AG09309 (cell line): ENCODE data around the gene NUMBL.

Source experiments
- DNase-seq: peaks from one replicate; pipeline ENCODE4 v3.0.0-alpha.2; 2010; ENCODE audit warnings: low read depth
- H3K4me3 ChIP-seq: 2 replicates; pipeline ENCODE4 v1.5.1; 2011; ENCODE audit warnings: mild to moderate bottlenecking, low read depth, low read length, moderate library complexity; ENCODE audit not compliant: control insufficient read depth
- TF ChIP-seq, protein P1 (sequence below): IDR thresholded peaks from 2 replicates; pipeline ENCODE4 v1.5.1; 2011; ENCODE audit warnings: mild to moderate bottlenecking, low read depth, low read length, inconsistent platforms; ENCODE audit not compliant: insufficient read depth, control insufficient read depth; ENCODE audit errors: missing control alignments

Gene NUMBL

DNA sequence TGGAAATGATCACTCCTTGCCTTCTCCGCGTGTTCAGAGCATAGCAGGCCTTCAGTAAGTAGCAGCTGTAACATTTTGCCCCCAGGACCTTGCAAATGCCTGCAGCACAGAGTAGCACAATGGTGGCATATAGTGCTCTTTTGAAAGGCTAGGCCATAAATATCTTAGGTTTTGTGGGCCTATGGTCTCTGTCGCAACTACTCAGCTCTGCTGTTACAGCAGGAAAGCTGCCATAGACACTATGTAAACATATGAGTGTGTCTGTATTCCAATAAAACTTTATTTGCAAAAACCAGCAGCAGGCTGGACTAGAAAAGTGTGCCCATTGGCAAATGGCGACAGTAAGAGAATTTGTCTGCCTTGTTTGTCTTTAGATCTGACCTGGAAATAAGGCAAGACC, 35.8 kb upstream of the NUMBL start:
- no peak for DNase-seq
- no peak overlapping the region for H3K4me3 ChIP-seq

DNA sequence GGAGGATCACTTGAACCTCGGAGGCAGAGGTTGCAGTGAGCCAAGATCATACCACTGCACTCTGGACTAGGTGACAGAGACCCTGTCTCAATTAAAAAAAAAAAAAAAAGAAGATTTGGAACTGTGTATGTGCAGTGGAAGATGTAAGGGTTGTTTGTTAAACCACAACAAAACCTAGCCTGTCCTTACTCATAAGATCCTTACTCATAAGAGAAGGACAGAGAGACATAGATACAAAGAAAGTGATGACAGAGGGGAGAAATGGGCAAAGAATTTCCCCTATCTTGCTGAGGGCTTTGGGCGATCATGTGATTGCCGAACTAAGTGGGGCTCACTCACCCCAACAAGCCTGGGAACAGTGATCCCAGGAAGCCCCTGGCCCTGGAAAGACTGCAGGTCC, 34.4 kb upstream of the NUMBL start:
- no peak for DNase-seq
- TF ChIP-seq, protein P1, sequence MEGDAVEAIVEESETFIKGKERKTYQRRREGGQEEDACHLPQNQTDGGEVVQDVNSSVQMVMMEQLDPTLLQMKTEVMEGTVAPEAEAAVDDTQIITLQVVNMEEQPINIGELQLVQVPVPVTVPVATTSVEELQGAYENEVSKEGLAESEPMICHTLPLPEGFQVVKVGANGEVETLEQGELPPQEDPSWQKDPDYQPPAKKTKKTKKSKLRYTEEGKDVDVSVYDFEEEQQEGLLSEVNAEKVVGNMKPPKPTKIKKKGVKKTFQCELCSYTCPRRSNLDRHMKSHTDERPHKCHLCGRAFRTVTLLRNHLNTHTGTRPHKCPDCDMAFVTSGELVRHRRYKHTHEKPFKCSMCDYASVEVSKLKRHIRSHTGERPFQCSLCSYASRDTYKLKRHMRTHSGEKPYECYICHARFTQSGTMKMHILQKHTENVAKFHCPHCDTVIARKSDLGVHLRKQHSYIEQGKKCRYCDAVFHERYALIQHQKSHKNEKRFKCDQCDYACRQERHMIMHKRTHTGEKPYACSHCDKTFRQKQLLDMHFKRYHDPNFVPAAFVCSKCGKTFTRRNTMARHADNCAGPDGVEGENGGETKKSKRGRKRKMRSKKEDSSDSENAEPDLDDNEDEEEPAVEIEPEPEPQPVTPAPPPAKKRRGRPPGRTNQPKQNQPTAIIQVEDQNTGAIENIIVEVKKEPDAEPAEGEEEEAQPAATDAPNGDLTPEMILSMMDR, result no peak
- H3K4me3 ChIP-seq, result no peak overlapping the region

More for the DNA sequence above, 35.8 kb upstream of the NUMBL start:
- TF ChIP-seq, protein P1, result no peak

DNA sequence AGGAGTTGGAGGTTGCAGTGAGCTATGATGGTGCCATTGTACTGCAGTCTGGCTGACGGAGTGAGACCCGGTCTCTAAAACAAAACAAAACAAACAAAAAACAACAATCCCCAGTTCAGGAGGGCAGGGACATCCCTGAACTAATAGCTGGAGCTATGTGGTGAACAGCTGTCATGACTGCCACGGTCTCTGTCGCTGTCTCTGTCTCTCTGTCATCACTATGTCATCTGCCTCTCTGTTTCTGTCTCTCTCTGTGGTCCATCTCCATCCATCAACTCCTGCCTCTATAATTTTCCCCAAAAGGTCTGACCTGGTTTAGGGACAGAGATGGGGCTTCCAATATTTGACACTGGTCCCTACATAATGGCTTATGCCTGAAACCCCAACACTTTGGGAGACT, 33.9 kb upstream of the NUMBL start:
- TF ChIP-seq, protein P1, result no peak
- no peak for DNase-seq
- no peak overlapping the region for H3K4me3 ChIP-seq

DNA sequence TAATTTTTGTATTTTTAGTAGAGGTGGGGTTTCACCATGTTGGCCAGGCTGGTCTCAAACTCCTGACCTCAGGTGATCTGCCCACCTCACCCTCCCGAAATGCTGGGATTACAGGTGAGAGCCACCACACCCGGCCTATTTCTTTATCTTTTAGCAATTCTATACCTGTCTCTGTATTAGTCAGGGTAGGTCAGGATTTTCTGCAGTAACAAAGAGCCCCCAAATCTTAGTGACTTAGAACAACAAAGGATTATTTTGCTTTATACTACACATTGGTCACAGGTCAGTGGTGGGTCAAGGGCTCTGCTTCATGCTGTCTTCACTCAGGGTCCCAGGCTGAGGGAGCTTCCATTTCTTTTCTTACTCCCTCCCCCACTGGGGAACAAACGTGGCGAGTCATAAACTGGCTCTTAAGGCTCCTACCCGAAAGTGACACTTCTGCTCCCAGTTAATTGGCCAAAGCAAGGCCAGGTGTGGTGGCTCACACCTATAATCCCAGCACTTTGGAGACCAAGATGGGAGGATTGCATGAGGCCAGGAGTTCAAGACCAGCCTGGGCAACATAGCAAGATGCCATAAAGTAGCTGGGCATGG, 33.3 kb upstream of the NUMBL start:
- TF ChIP-seq, protein P1, result no peak
- no peak overlapping the region for H3K4me3 ChIP-seq
- DNase-seq, result no peak

DNA sequence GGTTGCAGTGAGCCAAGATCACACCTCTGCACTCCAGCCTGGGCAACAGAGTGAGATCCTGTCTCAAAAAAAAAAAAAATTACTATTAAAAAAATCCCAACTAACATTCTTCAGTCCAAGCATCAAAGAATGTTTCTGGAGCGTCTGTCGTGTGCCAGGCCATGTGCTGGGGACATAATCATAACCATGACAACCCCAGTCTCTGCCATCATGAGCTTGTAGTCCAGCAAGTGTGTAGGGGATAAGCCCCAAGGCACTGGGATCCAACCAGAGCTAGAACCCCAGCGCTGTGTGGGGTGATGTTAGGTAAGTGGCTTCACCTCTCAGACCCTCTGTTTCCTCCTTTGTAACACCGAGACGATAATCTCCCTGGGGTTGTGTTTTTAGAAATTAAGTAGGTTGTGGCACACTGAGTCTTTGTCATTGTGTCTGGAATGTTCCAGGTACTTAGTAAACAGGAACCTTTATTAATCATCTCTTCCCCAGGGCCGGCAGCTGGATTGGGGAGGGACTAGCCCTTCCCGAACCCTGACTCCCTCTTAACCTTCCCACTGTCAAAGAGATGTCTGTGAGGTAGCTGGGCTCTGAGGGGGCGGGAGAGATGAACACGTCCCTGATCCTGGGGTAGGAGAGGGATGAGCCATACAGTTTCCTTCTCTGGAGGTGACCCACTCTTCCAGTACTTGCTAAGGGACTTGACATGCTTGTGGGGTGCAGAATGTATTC, 31.6 kb upstream of the NUMBL start:
- TF ChIP-seq, protein P1, result no peak
- no peak for DNase-seq
- H3K4me3 ChIP-seq, result no peak overlapping the region

DNA sequence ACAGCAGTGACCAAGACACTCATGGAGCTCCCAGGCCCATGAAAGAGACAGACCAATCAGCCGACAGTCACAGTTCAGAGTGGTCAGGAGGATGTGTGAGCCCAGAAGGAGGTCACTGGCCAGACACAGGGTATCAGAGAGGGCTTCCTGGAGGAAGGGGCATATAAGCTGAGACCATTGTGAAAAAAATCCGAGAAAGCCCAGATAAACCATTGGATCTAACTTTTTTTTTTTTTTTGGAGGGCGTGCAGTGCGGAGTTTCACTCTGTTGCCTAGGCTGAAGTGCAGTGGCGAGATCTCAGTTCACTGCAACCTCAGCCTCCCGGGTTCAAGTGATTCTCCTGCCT, 30.7 kb upstream of the NUMBL start:
- no peak overlapping the region for H3K4me3 ChIP-seq
- no peak for DNase-seq
- TF ChIP-seq, protein P1, result no peak

DNA sequence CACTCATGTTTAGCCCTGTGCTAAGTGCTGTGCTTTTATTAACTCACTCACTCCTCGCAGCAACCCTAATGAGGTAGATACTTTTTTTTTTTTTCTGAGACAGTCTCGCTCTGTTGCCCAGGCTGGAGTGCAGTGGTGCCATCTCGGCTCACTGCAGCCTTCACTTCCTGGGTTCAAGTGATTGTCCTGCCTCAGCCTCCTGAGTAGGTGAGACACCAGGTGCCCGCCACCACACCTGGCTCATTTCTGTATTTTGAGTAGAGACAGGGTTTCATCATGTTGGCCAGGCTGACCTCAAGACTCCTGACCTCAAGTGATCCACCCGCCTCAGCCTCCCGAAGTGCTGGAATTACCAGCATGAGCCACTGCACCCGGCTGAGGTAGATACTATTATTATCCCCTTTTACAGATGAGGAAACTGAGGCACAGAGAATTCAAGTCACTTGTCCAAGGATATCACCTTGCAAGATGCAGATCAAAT, 29.0 kb upstream of the NUMBL start:
- TF ChIP-seq, protein P1, result no peak
- DNase-seq, result no peak
- peak overlapping the region; percentile 89 for H3K4me3 ChIP-seq
